Adipocyte (in vitro differentiated cells): ENCODE data around the gene COBL.

Source experiments
- DNase-seq: peaks from one replicate; pipeline ENCODE4 v3.0.0-alpha.2; 2015; ENCODE audit warnings: low read depth
- H3K27me3 ChIP-seq: replicated peaks from 2 replicates; pipeline ENCODE4 v1.7.0; 2013; ENCODE audit warnings: mild to moderate bottlenecking, low read length, moderate library complexity; ENCODE audit not compliant: control insufficient read depth, insufficient read depth
- H3K36me3 ChIP-seq: 2 replicates; pipeline ENCODE4 v1.7.0; 2013; ENCODE audit warnings: low read length, mild to moderate bottlenecking, moderate library complexity; ENCODE audit not compliant: control insufficient read depth, insufficient read depth, severe bottlenecking
- H3K4me1 ChIP-seq: 2 replicates; pipeline ENCODE4 v1.7.0; 2013; ENCODE audit warnings: mild to moderate bottlenecking, low read length, moderate library complexity; ENCODE audit not compliant: control insufficient read depth, insufficient read depth
- H3K4me3 ChIP-seq: 2 replicates; pipeline ENCODE4 v1.7.0; 2013; ENCODE audit warnings: mild to moderate bottlenecking, low read length, moderate library complexity
- H3K9ac ChIP-seq: 2 replicates; pipeline ENCODE4 v1.7.0; 2013; ENCODE audit warnings: mild to moderate bottlenecking, low read length, moderate library complexity
- H3K9me3 ChIP-seq: 2 replicates; pipeline ENCODE4 v1.7.0; 2013; ENCODE audit warnings: mild to moderate bottlenecking, low read length, moderate library complexity; ENCODE audit not compliant: control insufficient read depth

Gene COBL

DNA sequence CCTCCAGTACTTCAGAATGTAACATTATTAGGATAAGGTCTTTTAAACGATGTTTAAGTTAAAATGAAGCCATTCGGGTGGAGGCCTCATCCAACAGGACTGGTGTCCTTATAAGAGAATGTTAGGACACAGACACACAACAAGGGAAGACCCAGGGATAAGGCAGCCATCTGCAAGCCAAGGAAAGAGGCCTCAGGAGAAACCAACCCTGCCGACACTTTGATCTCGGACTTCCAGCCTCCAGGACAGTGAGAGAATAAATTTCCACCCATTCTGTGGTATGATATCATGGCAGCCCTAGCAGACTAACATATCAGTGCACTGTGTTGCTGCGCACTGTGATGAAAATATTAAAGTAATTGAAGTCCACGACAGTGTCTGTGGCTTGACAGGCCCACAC, 250.8 kb downstream of the COBL start:
- no peak overlapping the region for H3K4me3 ChIP-seq
- no peak overlapping the region for H3K9ac ChIP-seq
- no peaks in the 10 kb centered on the region for H3K36me3 ChIP-seq
- no peaks in the 10 kb centered on the region for H3K27me3 ChIP-seq
- H3K9me3 ChIP-seq: no peaks in the 10 kb centered on the region
- no peak for DNase-seq
- peaks cover 2% of the 10 kb centered on the region for H3K4me1 ChIP-seq

DNA sequence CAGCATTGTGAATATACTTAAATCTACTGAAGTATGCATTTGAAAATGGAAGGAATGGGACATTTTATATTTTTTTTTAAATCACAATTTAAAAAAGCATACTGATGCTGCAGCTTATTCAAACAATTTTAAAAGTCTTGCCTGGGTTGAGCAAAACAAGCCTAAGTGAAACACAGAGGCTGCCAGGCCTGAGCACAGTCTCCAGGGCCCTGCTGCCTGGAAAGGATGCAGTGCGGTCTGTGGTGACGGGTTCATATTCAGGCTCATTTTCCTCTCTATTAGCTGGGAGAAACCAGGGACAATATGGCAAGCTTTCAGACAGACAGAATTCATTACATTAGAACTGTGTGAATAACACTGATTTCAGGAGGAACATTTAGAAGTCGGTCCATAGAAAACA, 251.9 kb downstream of the COBL start:
- Histone ChIP-seq H3K36me3 (no peaks in the 10 kb centered on the region), H3K4me1 (peaks cover 5% of the 10 kb centered on the region), H3K9me3 (no peaks in the 10 kb centered on the region), H3K4me3 (no peak overlapping the region), H3K27me3 (no peaks in the 10 kb centered on the region), H3K9ac (no peak overlapping the region)
- no peak for DNase-seq

DNA sequence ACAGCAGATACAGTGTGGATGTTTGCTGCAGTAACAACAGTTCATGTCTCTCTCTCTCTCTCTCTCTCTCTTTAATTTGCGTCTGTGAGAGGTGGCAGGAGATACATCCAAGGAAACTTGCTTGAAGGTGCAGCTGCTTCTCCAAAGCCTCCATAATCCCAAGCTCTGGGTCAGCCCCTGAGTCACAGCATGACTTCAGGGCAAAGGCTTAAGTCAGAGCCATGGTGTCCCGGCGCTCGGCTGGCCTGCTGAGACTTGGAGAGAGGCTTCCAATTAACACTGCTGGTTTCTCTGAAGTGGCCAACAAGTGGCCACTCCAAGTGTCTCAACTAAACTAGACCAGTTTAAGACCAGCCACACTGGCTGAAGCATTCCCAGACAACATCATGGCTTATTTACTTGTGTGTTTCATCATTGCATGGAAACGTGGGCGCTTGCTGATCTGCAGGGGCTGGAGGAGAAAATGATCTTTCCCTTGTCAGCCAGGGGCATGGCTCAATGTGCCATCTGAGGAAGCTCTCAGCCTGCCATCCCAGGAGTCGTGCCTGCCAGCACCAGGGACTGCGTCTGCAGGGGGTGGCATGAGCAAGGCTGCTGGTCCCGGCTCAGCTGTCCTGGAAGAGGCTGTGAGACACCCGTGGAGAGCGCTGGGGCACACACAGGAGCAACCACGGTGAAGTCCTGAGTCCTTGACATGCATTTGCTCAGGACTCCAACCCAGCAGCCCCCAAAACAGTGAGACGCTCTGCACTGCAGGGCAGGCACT, 254.2 kb downstream of the COBL start:
- peaks cover 6% of the 10 kb centered on the region for H3K4me1 ChIP-seq
- H3K27me3 ChIP-seq: no peaks in the 10 kb centered on the region
- no peaks in the 10 kb centered on the region for H3K9me3 ChIP-seq
- DNase-seq: no peak
- H3K9ac ChIP-seq: no peak overlapping the region
- no peaks in the 10 kb centered on the region for H3K36me3 ChIP-seq
- H3K4me3 ChIP-seq: no peak overlapping the region

DNA sequence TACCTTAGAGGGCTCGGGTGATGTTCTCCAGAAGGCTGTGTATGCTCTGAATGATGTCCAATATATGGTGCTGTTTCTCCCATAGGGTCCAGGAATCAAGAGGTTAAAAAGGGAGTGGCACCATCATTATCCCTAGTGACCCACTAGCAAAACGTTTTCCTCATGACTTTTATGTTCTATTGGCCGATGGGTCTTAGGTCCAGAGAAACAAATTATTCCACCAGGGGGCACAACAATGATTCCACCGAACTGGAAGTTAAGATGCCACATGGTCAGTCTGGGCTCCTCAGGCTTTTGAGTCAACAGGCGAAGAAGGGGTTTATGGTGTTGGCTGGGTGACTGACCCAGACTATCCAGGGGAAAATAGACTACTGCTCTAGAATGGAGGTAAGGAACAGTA, 256.1 kb downstream of the COBL start:
- DNase-seq: no peak
- H3K36me3 ChIP-seq: no peaks in the 10 kb centered on the region
- no peak overlapping the region for H3K9ac ChIP-seq
- H3K27me3 ChIP-seq: no peaks in the 10 kb centered on the region
- H3K4me3 ChIP-seq: no peak overlapping the region
- peaks cover 6% of the 10 kb centered on the region for H3K4me1 ChIP-seq
- H3K9me3 ChIP-seq: no peaks in the 10 kb centered on the region

DNA sequence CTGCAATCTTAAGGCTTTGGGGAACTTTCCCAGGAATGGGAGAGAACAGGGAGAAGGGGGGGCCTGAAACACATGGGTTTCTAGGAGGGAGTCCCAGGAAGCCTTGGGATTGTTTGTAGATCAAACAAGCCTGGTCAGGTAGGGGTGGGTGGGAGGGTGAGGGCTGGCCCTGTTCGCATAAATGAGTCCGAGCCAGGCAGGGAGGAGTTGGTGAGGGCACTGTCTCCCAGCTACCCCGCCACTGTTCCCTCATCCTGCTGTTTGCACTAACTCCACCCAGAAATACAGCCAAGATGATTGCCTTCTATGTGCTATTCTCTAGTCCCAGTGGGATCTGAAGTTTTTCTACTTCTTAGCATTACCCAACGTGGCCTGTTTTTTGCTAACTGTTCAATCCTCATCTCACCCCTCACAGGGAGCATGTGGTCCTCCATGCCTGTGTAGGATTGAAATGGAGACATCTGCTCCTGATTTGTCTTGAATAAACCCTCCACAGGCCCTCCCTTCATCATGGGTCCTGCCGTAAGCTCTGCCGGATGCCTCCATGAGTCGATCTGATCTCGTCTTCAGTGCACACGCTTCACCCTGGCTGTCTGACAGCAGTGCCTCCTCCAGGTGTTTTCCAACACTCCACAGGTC, 257.0 kb downstream of the COBL start:
- no peaks in the 10 kb centered on the region for H3K36me3 ChIP-seq
- no peaks in the 10 kb centered on the region for H3K9me3 ChIP-seq
- peaks cover 2% of the 10 kb centered on the region for H3K27me3 ChIP-seq
- no peak overlapping the region for H3K9ac ChIP-seq
- H3K4me1 ChIP-seq: peaks cover 4% of the 10 kb centered on the region
- no peak for DNase-seq
- no peak overlapping the region for H3K4me3 ChIP-seq

DNA sequence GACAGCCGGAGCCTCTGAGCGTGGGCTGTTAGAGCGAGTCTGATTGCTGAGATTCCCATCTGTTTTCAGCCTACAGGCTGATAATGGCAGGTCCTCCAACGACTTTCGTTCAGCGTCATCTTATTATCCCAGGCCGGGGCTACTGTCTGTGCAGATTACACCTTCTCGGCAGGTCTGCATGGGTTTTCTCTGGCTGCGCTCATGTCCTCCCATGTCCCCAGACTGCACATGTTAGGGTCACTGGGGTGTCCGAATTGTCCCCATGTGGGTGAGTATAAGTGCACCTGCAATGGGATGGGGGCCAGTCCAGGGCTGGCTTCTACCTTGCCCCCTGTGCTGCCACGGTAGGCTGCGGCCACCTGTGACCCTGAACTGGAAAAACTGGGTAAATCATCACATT, 257.8 kb downstream of the COBL start:
- Histone ChIP-seq H3K4me1 (peaks cover 4% of the 10 kb centered on the region), H3K9me3 (no peaks in the 10 kb centered on the region), H3K4me3 (no peak overlapping the region), H3K9ac (no peak overlapping the region), H3K36me3 (no peaks in the 10 kb centered on the region), H3K27me3 (peaks cover 4% of the 10 kb centered on the region)
- no peak for DNase-seq

DNA sequence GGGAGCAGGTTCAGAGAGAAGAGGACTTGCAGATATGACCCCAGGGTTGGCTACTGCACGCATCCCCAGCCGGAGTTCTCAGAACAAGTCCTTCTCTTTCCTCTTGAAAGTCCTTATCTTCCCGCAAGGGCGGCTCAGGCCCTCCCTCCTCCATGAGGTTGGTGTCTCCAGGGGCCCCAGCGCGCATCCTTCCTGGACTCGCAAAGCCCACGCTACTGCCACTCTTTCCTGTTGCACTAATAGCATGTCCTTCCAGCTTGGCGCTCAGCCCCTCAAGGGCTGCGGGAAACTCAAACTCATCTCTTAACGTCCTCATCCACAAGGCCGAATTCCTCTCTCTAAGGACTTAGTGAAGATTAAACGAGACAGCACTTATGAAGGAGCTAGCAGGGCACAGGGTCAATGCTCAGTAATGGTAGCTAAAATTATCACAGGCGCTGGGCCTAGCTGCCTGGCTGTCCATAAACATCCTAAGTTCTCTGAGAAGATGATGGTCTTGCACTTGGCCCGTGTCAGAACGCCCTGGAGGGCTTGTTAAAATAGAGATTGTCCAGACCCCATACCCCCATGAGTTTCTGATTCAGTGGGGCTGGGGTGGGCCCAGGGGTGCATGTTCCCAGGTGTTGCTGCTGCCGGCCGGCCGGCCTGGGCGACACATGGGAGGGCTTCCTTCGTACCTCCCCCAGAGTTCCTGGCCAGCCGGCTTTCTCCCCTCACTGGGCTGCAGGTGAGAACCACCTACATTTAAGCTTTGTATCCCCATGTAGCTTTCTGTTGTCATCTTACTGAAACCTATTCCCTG, 261.4 kb downstream of the COBL start:
- no peaks in the 10 kb centered on the region for H3K36me3 ChIP-seq
- H3K4me3 ChIP-seq: no peak overlapping the region
- H3K9me3 ChIP-seq: no peaks in the 10 kb centered on the region
- H3K27me3 ChIP-seq: peaks cover 4% of the 10 kb centered on the region
- no peak overlapping the region for H3K9ac ChIP-seq
- no peak for DNase-seq
- peaks cover 4% of the 10 kb centered on the region for H3K4me1 ChIP-seq

DNA sequence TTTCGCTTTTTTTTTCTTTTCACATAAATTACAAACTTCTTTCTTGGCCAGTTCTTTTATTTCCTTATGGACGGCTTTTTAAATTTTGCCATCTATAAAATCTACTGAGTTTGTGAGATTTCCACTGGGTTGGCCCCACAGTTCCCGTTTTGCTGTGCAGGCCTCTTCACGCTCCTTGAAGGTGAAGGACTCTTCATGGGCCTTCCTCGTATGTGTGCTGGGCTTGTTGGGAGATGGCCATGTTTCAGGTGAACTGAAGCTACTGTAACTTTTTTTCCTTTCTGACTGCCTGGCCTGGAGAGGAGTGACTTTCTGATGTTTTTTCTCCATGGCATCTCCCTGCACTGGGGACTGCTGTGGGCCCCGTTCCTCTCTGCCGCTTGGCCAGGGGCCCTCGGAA, 262.4 kb downstream of the COBL start:
- no peak for DNase-seq
- Histone ChIP-seq H3K4me3 (no peak overlapping the region), H3K27me3 (peaks cover 9% of the 10 kb centered on the region)

DNA sequence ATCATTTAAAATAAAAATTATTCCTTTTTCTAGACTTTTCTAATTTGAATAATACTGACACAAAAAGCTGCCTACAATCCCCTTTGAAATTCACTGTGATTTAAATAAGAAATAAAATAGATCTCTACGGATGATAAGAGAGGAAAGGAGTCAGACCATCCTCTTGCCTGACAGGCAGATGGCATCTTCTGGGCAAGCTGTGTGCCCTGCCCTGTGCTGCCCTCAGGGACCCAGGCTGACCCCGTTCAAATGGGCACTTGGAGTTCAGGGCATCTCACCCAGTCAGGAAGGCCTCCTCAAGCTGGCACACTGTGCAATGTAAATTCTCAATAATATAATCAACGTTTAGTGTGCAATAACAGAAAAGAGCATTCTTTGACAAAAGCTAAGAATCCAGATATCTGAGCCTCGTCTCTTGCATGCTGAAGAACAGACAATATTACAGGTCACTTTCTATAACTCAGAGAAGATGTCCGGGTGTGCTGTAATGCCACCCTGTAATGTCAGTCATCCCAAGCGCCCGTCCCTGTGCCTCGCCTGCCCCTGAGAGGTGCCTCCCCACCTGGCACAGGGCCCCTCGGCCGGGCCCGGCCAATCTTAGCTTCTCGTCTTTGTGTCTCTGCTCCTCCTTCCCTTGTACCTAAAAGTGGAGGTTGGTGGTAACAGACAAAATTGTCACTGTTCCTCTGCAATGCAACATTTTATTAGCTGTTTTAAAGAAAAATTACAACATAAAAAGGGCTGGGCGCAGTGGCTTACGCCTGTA, 263.3 kb downstream of the COBL start:
- no peak for DNase-seq
- Histone ChIP-seq H3K36me3 (no peaks in the 10 kb centered on the region), H3K27me3 (peaks cover 9% of the 10 kb centered on the region), H3K9ac (no peak overlapping the region), H3K9me3 (no peaks in the 10 kb centered on the region), H3K4me1 (no peaks in the 10 kb centered on the region), H3K4me3 (no peak overlapping the region)

More for the DNA sequence above, 262.4 kb downstream of the COBL start:
- Histone ChIP-seq H3K36me3 (no peaks in the 10 kb centered on the region), H3K9ac (no peak overlapping the region), H3K4me1 (no peaks in the 10 kb centered on the region), H3K9me3 (no peaks in the 10 kb centered on the region)

DNA sequence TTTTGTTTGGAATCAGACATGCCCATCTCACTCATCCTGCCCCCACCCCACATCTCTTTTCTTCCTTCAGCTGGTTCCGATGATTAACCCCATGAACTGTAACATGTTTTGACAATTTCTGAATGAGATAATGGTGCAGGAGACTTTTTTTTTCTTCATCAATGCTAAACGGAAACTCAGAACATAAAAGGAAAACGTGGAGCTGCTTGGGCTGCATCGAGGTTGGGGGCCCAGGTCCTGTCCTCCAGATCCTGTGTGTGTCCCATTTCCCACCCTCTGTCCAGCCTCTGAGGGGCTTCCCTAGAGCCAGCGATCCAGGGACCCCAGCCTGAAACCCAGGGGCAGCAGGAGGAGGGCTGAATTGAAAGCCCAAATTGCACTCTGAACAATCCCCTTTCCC, 270.1 kb downstream of the COBL start:
- Histone ChIP-seq H3K27me3 (peaks cover 5% of the 10 kb centered on the region), H3K4me1 (no peaks in the 10 kb centered on the region), H3K9me3 (no peaks in the 10 kb centered on the region), H3K36me3 (no peaks in the 10 kb centered on the region), H3K4me3 (no peak overlapping the region), H3K9ac (no peak overlapping the region)
- DNase-seq: no peak

DNA sequence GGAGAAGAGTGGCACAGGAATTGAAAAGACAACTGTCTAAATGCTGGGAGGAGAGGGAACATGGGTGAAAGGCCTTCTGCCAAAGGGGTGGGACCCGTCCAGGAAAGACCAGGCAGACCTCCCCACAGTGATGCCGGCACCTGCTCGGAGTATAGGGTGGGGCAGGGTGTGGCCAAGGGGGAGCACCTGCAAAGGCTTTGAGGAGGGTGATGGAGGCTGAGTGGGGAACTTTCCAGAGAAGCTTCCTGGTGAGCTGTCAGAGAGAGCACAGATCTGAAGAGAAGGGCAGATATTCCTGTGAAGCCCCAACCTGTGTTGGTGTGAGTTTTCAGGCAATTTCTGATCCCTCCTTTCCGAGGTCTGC, 270.5 kb downstream of the COBL start:
- H3K9ac ChIP-seq: no peak overlapping the region
- no peak for DNase-seq
- peaks cover 5% of the 10 kb centered on the region for H3K27me3 ChIP-seq

More for the DNA sequence above, 270.5 kb downstream of the COBL start:
- no peak overlapping the region for H3K4me3 ChIP-seq
- H3K36me3 ChIP-seq: no peaks in the 10 kb centered on the region
- no peaks in the 10 kb centered on the region for H3K9me3 ChIP-seq
- no peaks in the 10 kb centered on the region for H3K4me1 ChIP-seq
